ENCODE data around the gene ULK2. TPM values are rescaled to one million over a fixed set of nuclear protein-coding genes. Genes with fewer than 3 reads are reported as not detected.

Gene ULK2
- total and polyA plus RNA-seq, 10 of the 15 experiments (the other 5 are each of a cell fraction or from before 2014, with no cell fraction given) = 0.29 to 5.3 (median 1.6) TPM

- TF ChIP-seq ZNF687 (IDR thresholded peaks at IDR 0.05) (no peak), ATF3 (IDR thresholded peaks at IDR 0.05; ENCODE audit: borderline replicate concordance, extremely low read depth, low read depth, low read length) (no peak), ETV6 (conservative IDR thresholded peaks at IDR 0.05 in 1 of 2, IDR thresholded peaks at IDR 0.05 in 1 of 2; ENCODE audit: borderline replicate concordance in 1 of 2, low read depth in 1 of 2) (no peak), SMARCA5 (IDR thresholded peaks at IDR 0.05) (0 out of 2 replicates have a peak, but pooled peaks have one; percentile 38), PKNOX1 (IDR thresholded peaks at IDR 0.05) (no peak), ATF7 (IDR thresholded peaks at IDR 0.05; ENCODE audit: low read depth) (no peak), MYC (IDR thresholded peaks at IDR 0.05; ENCODE audit: insufficient read depth, insufficient read length, insufficient replicate concordance, low read length, severe bottlenecking) (no peak), BACH1 (IDR thresholded peaks at IDR 0.05; ENCODE audit: borderline replicate concordance) (no peak), SUPT20H (IDR thresholded peaks at IDR 0.05; ENCODE audit: borderline replicate concordance, control insufficient read depth, low read depth, low read length) (no peak), BCL3 (IDR thresholded peaks at IDR 0.05; ENCODE audit: borderline replicate concordance, insufficient read depth, low read depth, low read length, poor library complexity, severe bottlenecking) (no peak), ZNF622 (IDR thresholded peaks at IDR 0.05) (no peak), ZZZ3 (IDR thresholded peaks at IDR 0.05; ENCODE audit: control insufficient read depth, insufficient read length, low read depth) (no peak)
- TF ChIP-seq, protein P1, sequence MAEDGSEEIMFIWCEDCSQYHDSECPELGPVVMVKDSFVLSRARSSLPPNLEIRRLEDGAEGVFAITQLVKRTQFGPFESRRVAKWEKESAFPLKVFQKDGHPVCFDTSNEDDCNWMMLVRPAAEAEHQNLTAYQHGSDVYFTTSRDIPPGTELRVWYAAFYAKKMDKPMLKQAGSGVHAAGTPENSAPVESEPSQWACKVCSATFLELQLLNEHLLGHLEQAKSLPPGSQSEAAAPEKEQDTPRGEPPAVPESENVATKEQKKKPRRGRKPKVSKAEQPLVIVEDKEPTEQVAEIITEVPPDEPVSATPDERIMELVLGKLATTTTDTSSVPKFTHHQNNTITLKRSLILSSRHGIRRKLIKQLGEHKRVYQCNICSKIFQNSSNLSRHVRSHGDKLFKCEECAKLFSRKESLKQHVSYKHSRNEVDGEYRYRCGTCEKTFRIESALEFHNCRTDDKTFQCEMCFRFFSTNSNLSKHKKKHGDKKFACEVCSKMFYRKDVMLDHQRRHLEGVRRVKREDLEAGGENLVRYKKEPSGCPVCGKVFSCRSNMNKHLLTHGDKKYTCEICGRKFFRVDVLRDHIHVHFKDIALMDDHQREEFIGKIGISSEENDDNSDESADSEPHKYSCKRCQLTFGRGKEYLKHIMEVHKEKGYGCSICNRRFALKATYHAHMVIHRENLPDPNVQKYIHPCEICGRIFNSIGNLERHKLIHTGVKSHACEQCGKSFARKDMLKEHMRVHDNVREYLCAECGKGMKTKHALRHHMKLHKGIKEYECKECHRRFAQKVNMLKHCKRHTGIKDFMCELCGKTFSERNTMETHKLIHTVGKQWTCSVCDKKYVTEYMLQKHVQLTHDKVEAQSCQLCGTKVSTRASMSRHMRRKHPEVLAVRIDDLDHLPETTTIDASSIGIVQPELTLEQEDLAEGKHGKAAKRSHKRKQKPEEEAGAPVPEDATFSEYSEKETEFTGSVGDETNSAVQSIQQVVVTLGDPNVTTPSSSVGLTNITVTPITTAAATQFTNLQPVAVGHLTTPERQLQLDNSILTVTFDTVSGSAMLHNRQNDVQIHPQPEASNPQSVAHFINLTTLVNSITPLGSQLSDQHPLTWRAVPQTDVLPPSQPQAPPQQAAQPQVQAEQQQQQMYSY (CRISPR knock-in tag; IDR thresholded peaks at IDR 0.05) = no peak
Observed at GRCh38 chr17:19766421-19767270, 101.1 kb downstream of the ULK2 start (continued).
